Activated CD8-positive, alpha-beta T cell treated with anti-CD3 and anti-CD28 coated beads, Interleukin-2, amount 10 ng/mL, durations not matched to agents 7 days and 5 days (primary cell): ENCODE data around the gene SLC4A2. TPM values are rescaled to one million over a fixed set of nuclear protein-coding genes. Genes with fewer than 3 reads are reported as not detected.
"Not testable (repeated sequence)": the region's sequence is repeated elsewhere in the genome, so short reads cannot be mapped to it uniquely, and the experiment has no call there.

Experiments used
- ATAC-seq: fragments of 150-1000 bp; cut with Tn5 transposase; one replicate; pipeline ENCODE4 v1.10.0; 2021; ENCODE audit warnings: moderate library complexity
- CTCF ChIA-PET: fragments of 350-600 bp; sonication (Branson Sonifier 250); formaldehyde crosslinking; loops from one replicate; lab custom pipeline; 2021; ENCODE audit warnings: antibody characterized with exemption; lab: Charles Lee
- POLR2A ChIA-PET: fragments of 350-600 bp; sonication (Branson Sonifier 250); formaldehyde crosslinking; loops from one replicate; lab custom pipeline; 2021; ENCODE audit warnings: antibody characterized with exemption; lab: Charles Lee
- DNase-seq: peaks from one replicate; pipeline ENCODE4 v3.0.0-alpha.2; 2020
- H3K27ac Mint-ChIP-seq: one replicate; pipeline ENCODE4 v1.8.0; 2021; ENCODE audit warnings: mild to moderate bottlenecking, mixed read lengths
- H3K27me3 Mint-ChIP-seq: one replicate; pipeline ENCODE4 v1.8.0; 2021; ENCODE audit warnings: low read depth, mixed read lengths
- H3K36me3 Mint-ChIP-seq: one replicate; pipeline ENCODE4 v1.8.0; 2021; ENCODE audit warnings: low read depth, mixed read lengths
- H3K4me1 Mint-ChIP-seq: one replicate; pipeline ENCODE4 v1.8.0; 2021; ENCODE audit warnings: low read depth, mixed read lengths
- H3K4me3 Mint-ChIP-seq: one replicate; pipeline ENCODE4 v1.8.0; 2021; ENCODE audit warnings: mild to moderate bottlenecking, mixed read lengths
- H3K9me3 Mint-ChIP-seq: one replicate; pipeline ENCODE4 v1.8.0; 2022; ENCODE audit warnings: mixed read lengths; ENCODE audit not compliant: insufficient read depth
- total RNA-seq, 2 experiments: library from RNA; stranded (reverse); gene quantifications; one replicate each; pipeline ENCODE4 v1.2.3, GENCODE V29; 2021

SLC4A2 gene
- 100 to 1,000 TPM; 107 to 112 TPM for total RNA-seq

- peak; percentile 70 for DNase-seq
- Mint-ChIP-seq H3K36me3 (peaks cover 14% of the 10 kb centered on the region), H3K27me3 (no peaks in the 10 kb centered on the region), H3K9me3 (no peaks in the 10 kb centered on the region), H3K4me3 (peak within 1 kb of the TSS; percentile 94), H3K27ac (peak within 1 kb of the TSS; percentile 93), H3K4me1 (peaks cover 43% of the 10 kb centered on the region)
- ChIA-PET POLR2A (interaction anchor here (1.0 to 2.0 kb wide), 5 partner anchors 14 to 45 kb away, joined by 3 to 6 read pairs (median 5); partner anchors contain the start of genes ABCB8 and FASTK), CTCF (interaction anchor here (1.2 to 1.7 kb wide), 5 partner anchors 31 to 86 kb away, joined by 3 to 5 read pairs (median 3); partner anchors contain the start of gene ABCB8)
- peak; percentile 16 for ATAC-seq
Observed at GRCh38 chr7:151059367-151060112, at the start of gene SLC4A2. SLC4A2 (plus strand) TSS chr7:151059589; CDS start chr7:151061988, 2,399 bp downstream.

GRCh38 chr7:151010037-151010306 lies 49.4 kb upstream of the SLC4A2 start:
- peaks cover 4% of the 10 kb centered on the region for H3K36me3 Mint-ChIP-seq
- H3K27me3 Mint-ChIP-seq = no peaks in the 10 kb centered on the region
- H3K4me3 Mint-ChIP-seq = peak overlapping the region; percentile 57
- ATAC-seq = no peak
- ChIA-PET POLR2A (interaction anchor here (0.7 to 1.5 kb wide), 2 partner anchors 18 to 222 kb away, joined by 3 read pairs; partner anchors contain the start of genes ABCB8 and CHPF2), CTCF (interaction anchor here (1.0 to 6.4 kb wide), 8 partner anchors 8 to 112 kb away, joined by 4 to 50 read pairs (median 10); partner anchors contain the start of gene ABCB8)
- H3K4me1 Mint-ChIP-seq = peaks cover 74% of the 10 kb centered on the region
- no peaks in the 10 kb centered on the region for H3K9me3 Mint-ChIP-seq
- DNase-seq = no peak
- H3K27ac Mint-ChIP-seq = peak overlapping the region; percentile 91

- Mint-ChIP-seq H3K4me3 (peak overlapping the region; percentile 57), H3K27me3 (no peaks in the 10 kb centered on the region), H3K9me3 (no peaks in the 10 kb centered on the region), H3K27ac (peak overlapping the region; percentile 91), H3K4me1 (peaks cover 79% of the 10 kb centered on the region), H3K36me3 (peaks cover 9% of the 10 kb centered on the region)
- DNase-seq (peak; percentile 59), ATAC-seq (peak; percentile 15)
- POLR2A ChIA-PET = interaction anchor here (0.7 to 1.5 kb wide), 3 partner anchors 12 to 222 kb away, joined by 3 read pairs; partner anchors contain the start of genes ABCB8 and CHPF2
- CTCF ChIA-PET = interaction anchor here (0.8 to 6.4 kb wide), 14 partner anchors 8 to 132 kb away, joined by 3 to 50 read pairs (median 5); partner anchors contain the start of gene ABCB8
Observed at GRCh38 chr7:151010307-151011096, 48.9 kb upstream of the SLC4A2 start.

GRCh38 chr7:151011097-151011409 lies 48.3 kb upstream of the SLC4A2 start:
- ATAC-seq = no peak
- Mint-ChIP-seq H3K36me3 (peaks cover 9% of the 10 kb centered on the region), H3K27ac (peak overlapping the region; percentile 91), H3K4me1 (peaks cover 82% of the 10 kb centered on the region), H3K27me3 (no peaks in the 10 kb centered on the region), H3K9me3 (no peaks in the 10 kb centered on the region), H3K4me3 (peak overlapping the region; percentile 57)
- DNase-seq = no peak
- POLR2A ChIA-PET = interaction anchor here (0.8 kb wide), 1 partner anchor 11 kb away, joined by 3 read pairs; no protein-coding TSS in a partner anchor
- CTCF ChIA-PET = interaction anchor here (0.8 to 6.4 kb wide), 12 partner anchors 9 to 132 kb away, joined by 3 to 35 read pairs (median 5); partner anchors contain the start of gene ABCB8

- H3K4me1 Mint-ChIP-seq = peaks cover 86% of the 10 kb centered on the region
- peak overlapping the region; percentile 84 for H3K27ac Mint-ChIP-seq
- peaks cover 11% of the 10 kb centered on the region for H3K36me3 Mint-ChIP-seq
- H3K27me3 Mint-ChIP-seq, DNase-seq, ATAC-seq, H3K9me3 Mint-ChIP-seq, POLR2A ChIA-PET: not testable (repeated sequence)
- peak overlapping the region; percentile 3 for H3K4me3 Mint-ChIP-seq
- CTCF ChIA-PET = interaction anchor here (1.0 to 5.3 kb wide), 7 partner anchors 10 to 133 kb away, joined by 3 to 23 read pairs (median 5); partner anchors contain the start of gene ABCB8
Observed at GRCh38 chr7:151011616-151012015, 47.8 kb upstream of the SLC4A2 start.

- ATAC-seq (no peak), DNase-seq (no peak)
- CTCF ChIA-PET = interaction anchor here (0.7 to 3.2 kb wide), 5 partner anchors 8 to 49 kb away, joined by 3 to 14 read pairs (median 5); partner anchors contain the start of gene ABCB8
- Mint-ChIP-seq H3K27me3 (no peaks in the 10 kb centered on the region), H3K36me3 (peaks cover 11% of the 10 kb centered on the region), H3K4me3 (peak overlapping the region; percentile 23), H3K9me3 (no peaks in the 10 kb centered on the region), H3K4me1 (peaks cover 89% of the 10 kb centered on the region), H3K27ac (peak overlapping the region; percentile 84)
- POLR2A ChIA-PET = no interaction called here
Observed at GRCh38 chr7:151012031-151012692, 47.2 kb upstream of the SLC4A2 start.

- ATAC-seq = no peak
- peak overlapping the region; percentile 31 for H3K4me3 Mint-ChIP-seq
- no peak for DNase-seq
- no peaks in the 10 kb centered on the region for H3K9me3 Mint-ChIP-seq
- peaks cover 11% of the 10 kb centered on the region for H3K36me3 Mint-ChIP-seq
- H3K27me3 Mint-ChIP-seq = peaks cover 3% of the 10 kb centered on the region
- POLR2A ChIA-PET = no interaction called here
- peaks cover 89% of the 10 kb centered on the region for H3K4me1 Mint-ChIP-seq
- H3K27ac Mint-ChIP-seq = peak overlapping the region; percentile 14
- CTCF ChIA-PET = interaction anchor here (1.0 kb wide), 1 partner anchor 15 kb away, joined by 3 read pairs; the partner anchor contains the start of gene ABCB8
Observed at GRCh38 chr7:151012911-151013347, 46.5 kb upstream of the SLC4A2 start.

- peaks cover 13% of the 10 kb centered on the region for H3K36me3 Mint-ChIP-seq
- ChIA-PET CTCF (interaction anchor here (0.7 to 1.7 kb wide), 4 partner anchors 15 to 115 kb away, joined by 3 to 6 read pairs (median 4); partner anchors contain the start of gene ABCB8), POLR2A (no interaction called here)
- no peak overlapping the region for H3K4me3 Mint-ChIP-seq
- H3K27ac Mint-ChIP-seq = no peak overlapping the region
- no peaks in the 10 kb centered on the region for H3K9me3 Mint-ChIP-seq
- H3K4me1 Mint-ChIP-seq = peaks cover 89% of the 10 kb centered on the region
- peaks cover 7% of the 10 kb centered on the region for H3K27me3 Mint-ChIP-seq
- ATAC-seq = no peak
- no peak for DNase-seq
Observed at GRCh38 chr7:151013356-151013732, 46.0 kb upstream of the SLC4A2 start.

- DNase-seq (peak; percentile 95), ATAC-seq (peak; percentile 67)
- Mint-ChIP-seq H3K27me3 (peaks cover 11% of the 10 kb centered on the region), H3K36me3 (peaks cover 14% of the 10 kb centered on the region), H3K27ac (peak overlapping the region; percentile 94), H3K4me3 (peak overlapping the region; percentile 78), H3K9me3 (no peaks in the 10 kb centered on the region), H3K4me1 (peaks cover 88% of the 10 kb centered on the region)
- ChIA-PET POLR2A (interaction anchor here (0.9 kb wide), 1 partner anchor 45 kb away, joined by 3 read pairs; the partner anchor contains the start of gene SLC4A2), CTCF (interaction anchor here (0.7 to 1.7 kb wide), 4 partner anchors 14 to 116 kb away, joined by 3 to 6 read pairs (median 4); partner anchors contain the start of gene ABCB8)
Observed at GRCh38 chr7:151013733-151014497, 45.5 kb upstream of the SLC4A2 start.

- Mint-ChIP-seq H3K27me3 (peaks cover 16% of the 10 kb centered on the region), H3K4me1 (peaks cover 88% of the 10 kb centered on the region), H3K9me3 (no peaks in the 10 kb centered on the region), H3K27ac (peak overlapping the region; percentile 94), H3K36me3 (peaks cover 14% of the 10 kb centered on the region), H3K4me3 (peak overlapping the region; percentile 78)
- POLR2A ChIA-PET = interaction anchor here (0.7 kb wide), 1 partner anchor 13 kb away, joined by 3 read pairs; the partner anchor contains the start of gene ABCB8
- CTCF ChIA-PET = interaction anchor here (1.2 to 1.7 kb wide), 2 partner anchors 25 to 52 kb away, joined by 3 to 4 read pairs; no protein-coding TSS in a partner anchor
- DNase-seq (peak; percentile 58), ATAC-seq (no peak)
Observed at GRCh38 chr7:151014950-151015349, 44.4 kb upstream of the SLC4A2 start.
